Measurements from ENCODE around the gene LMLN.

LMLN gene

DNA sequence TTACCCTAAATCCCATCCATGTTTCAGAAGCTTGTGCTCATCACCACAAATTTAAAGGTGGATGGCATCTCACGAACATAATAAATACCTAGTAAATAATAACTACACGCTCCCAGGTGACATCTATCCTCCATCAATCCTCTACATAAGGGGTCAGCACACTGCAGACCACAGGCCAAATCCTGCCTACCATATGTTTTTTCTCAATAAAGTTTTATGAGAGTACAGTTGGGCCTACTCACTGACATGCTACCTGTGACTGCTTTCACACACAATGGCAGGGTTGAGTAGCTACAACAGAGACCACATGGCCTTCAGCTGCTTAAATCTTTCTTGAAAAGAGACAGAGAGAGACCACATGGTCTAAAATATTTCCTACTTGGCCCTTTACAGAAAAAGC lies 105.9 kb downstream of the LMLN start:
- H3K4me3 ChIP-seq (ENCODE audit: low read depth, low read length) = no peak overlapping the region
- no peak for DNase-seq (ENCODE audit: low read depth)
- TF ChIP-seq, protein P1, sequence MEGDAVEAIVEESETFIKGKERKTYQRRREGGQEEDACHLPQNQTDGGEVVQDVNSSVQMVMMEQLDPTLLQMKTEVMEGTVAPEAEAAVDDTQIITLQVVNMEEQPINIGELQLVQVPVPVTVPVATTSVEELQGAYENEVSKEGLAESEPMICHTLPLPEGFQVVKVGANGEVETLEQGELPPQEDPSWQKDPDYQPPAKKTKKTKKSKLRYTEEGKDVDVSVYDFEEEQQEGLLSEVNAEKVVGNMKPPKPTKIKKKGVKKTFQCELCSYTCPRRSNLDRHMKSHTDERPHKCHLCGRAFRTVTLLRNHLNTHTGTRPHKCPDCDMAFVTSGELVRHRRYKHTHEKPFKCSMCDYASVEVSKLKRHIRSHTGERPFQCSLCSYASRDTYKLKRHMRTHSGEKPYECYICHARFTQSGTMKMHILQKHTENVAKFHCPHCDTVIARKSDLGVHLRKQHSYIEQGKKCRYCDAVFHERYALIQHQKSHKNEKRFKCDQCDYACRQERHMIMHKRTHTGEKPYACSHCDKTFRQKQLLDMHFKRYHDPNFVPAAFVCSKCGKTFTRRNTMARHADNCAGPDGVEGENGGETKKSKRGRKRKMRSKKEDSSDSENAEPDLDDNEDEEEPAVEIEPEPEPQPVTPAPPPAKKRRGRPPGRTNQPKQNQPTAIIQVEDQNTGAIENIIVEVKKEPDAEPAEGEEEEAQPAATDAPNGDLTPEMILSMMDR (IDR thresholded peaks at IDR 0.05; ENCODE audit: insufficient read depth, low read depth, low read length, missing control alignments) = no peak

DNA sequence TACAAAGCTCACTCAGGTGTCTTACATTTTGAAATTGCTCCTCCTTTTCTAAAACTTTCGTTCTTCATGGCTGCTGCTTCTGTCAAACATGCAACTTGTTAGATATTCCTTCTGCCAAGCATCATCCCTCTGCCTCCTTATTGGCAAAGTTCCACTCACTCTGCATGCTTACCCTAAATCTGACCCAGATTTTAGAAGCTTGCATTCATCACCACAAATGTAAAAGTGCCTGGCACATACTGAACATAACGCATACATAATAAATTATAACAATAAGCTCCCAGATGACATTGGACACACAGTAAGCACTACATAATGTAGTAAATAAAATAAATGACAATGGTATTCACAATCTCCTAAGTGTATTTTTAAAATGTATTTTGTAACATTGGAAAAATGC lies 107.4 kb downstream of the LMLN start:
- TF ChIP-seq, protein P1 (IDR thresholded peaks at IDR 0.05; ENCODE audit: insufficient read depth, low read depth, low read length, missing control alignments) = no peak
- H3K4me3 ChIP-seq (ENCODE audit: low read depth, low read length) = no peak overlapping the region

DNA sequence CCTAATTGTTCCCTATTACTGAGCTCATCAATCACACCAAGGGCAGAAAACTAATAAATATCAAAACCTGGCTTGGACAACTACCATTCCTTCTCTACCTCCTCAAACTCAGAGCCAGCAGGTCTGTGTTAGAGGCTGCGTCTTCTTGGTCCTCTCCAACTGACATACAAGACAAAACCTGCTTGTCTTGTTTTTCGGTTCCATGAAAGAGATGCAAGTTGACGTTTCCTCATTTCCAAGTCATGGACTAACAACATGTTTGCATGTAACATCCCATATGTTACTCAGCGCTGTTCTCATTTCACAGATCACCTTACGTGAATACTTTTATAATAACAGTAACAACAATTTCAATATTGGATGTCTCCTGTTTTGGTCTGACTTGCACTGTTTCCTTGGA lies 110.9 kb downstream of the LMLN start:
- DNase-seq (ENCODE audit: low read depth) = no peak
- H3K4me3 ChIP-seq (ENCODE audit: low read depth, low read length) = no peak overlapping the region
- TF ChIP-seq, protein P1 (IDR thresholded peaks at IDR 0.05; ENCODE audit: insufficient read depth, low read depth, low read length, missing control alignments) = no peak

More for the DNA sequence above, 107.4 kb downstream of the LMLN start:
- DNase-seq (ENCODE audit: low read depth) = no peak

DNA sequence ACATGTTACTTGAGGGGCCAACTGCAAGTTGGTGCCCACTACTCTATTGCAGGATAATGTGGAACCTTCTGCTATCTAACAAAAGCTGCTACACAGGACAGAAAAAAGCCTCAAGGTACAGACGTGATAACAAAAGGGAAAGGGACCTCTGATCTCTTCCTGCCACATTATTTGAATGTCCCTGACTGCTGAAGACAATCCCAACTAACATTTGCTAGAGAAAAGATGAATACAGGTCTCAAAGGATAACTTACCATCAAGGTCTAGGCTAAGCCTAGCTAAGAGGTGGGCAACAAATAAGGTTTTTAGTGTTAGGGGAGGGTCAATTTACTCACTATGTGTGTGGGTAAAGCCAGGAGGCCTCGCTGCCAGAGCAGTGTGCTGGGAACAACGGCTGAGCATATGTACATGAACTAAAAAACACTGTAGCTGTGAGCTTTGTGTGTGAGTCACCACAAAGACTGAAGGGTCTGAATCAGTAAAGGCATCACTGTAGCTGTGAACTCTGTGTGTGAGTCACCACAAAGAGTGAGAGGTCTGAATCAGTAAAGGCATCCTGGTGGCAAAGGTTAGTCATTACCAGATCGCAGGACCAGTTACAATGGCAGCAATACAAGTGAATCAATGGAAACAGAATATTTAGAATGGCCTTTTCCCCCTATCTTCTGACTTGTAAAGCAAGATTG lies 111.7 kb downstream of the LMLN start:
- H3K4me3 ChIP-seq (ENCODE audit: low read depth, low read length) = no peak overlapping the region
- TF ChIP-seq, protein P1 (IDR thresholded peaks at IDR 0.05; ENCODE audit: insufficient read depth, low read depth, low read length, missing control alignments) = no peak
- peak; percentile 54 for DNase-seq (ENCODE audit: low read depth)

DNA sequence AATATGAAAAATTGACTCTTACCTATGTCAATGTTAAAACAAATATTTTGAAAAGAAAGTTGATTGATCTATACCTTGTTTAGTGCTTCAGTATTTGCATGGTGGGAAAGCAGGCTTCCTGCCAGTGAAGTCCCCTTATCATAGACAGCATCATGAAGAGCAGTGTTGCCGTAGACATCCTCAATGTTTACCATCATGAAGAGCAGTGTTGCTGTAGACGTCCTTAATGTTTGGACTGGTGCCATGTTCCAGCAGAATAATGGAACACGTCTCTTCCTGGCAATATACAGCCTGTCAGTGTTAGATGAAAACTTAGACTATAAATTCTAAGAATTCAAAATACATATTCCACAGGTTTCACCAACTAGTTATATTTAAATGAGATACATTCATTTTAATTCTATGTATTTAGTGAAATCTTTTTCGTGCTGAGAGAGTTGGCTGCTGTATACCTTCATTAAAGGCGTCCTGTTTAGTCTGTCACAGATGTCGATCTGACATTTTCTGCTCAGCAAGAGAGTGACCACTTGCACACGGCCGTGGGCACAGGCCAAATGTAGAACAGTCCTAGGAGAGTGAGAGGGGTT lies 116.8 kb downstream of the LMLN start:
- TF ChIP-seq, protein P1 (IDR thresholded peaks at IDR 0.05; ENCODE audit: insufficient read depth, low read depth, low read length, missing control alignments) = no peak

DNA sequence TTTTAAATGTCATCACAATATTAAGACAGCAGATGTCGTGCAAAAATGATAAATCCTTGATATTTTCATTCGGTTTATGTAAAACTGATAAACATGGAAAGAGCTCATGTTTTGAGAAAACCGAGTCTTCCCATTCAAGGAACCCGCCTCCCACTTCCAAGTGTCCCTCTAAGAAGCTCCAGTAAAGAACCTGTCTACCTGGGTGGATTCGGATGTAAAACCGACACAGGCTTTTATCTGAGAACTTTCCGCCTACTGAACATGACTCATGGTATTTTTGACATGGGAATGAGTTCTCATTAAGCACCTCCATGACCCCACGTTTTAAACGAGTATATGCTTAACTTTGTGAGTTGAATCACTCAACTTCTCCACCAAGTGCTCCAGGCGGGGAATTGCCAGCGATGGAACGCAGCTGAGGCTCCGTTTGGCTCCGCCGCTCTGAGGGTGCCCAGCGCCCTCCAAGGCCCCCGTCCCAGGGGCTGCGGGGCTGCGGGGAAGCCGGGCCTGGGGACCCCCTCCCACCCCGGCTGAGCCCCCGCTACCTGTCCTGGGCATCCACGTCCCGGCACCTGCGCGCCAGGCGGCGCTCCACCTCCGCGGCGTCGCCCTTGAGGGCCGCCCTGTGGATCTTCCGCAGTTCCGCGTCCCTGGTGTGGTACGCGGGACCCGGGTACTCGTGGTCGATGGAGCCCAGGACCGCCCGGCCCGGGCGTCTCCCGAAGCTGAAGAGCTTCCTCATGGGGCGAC lies 119.9 kb downstream of the LMLN start:
- H3K4me3 ChIP-seq (ENCODE audit: low read depth, low read length) = no peak overlapping the region
- TF ChIP-seq, protein P1 (IDR thresholded peaks at IDR 0.05; ENCODE audit: insufficient read depth, low read depth, low read length, missing control alignments) = no peak
- no peak for DNase-seq (ENCODE audit: low read depth)

More for the DNA sequence above, 116.8 kb downstream of the LMLN start:
- no peak for DNase-seq (ENCODE audit: low read depth)
- no peak overlapping the region for H3K4me3 ChIP-seq (ENCODE audit: low read depth, low read length)
